HG02588 (cell line): ENCODE measurements around the gene UPF3A.
"Not testable (repeated sequence)": the region's sequence is repeated elsewhere in the genome, so short reads cannot be mapped to it uniquely, and the experiment has no call there.

Source experiments
- ATAC-seq: cut with Tn5 transposase; IDR thresholded peaks from one replicate; pipeline ENCODE4 v1.9.1; 2021; ENCODE audit warnings: mild to moderate bottlenecking, moderate library complexity; ENCODE audit not compliant: unreplicated experiment

The UPF3A gene

GRCh38 chr13:114333881-114334280, 52.5 kb downstream of the UPF3A start:
- ATAC-seq = not testable (repeated sequence)

GRCh38 chr13:114334305-114335053, 53.1 kb downstream of the UPF3A start:
- no peak for ATAC-seq

- ATAC-seq = not testable (repeated sequence)
Observed at GRCh38 chr13:114336457-114336856, 55.1 kb downstream of the UPF3A start.

- no peak for ATAC-seq
Observed at GRCh38 chr13:114338959-114339358, 57.6 kb downstream of the UPF3A start.

GRCh38 chr13:114339857-114340534, 58.6 kb downstream of the UPF3A start:
- no peak for ATAC-seq

GRCh38 chr13:114341003-114341777, 59.8 kb downstream of the UPF3A start:
- ATAC-seq = no peak

GRCh38 chr13:114347256-114347655, 65.9 kb downstream of the UPF3A start:
- not testable (repeated sequence) for ATAC-seq

- not testable (repeated sequence) for ATAC-seq
Observed at GRCh38 chr13:114352763-114353162, 71.4 kb downstream of the UPF3A start.

- ATAC-seq = not testable (repeated sequence)
Observed at GRCh38 chr13:114353382-114353781, 72.0 kb downstream of the UPF3A start.
